GM23248 (cell line): ENCODE results near the gene FCER2.

Source experiments
- EZH2 ChIP-seq: fragments of 200-600 bp; sonication (generic); IDR thresholded peaks from 2 replicates; pipeline ENCODE4 v1.6.1; 2018; ENCODE audit warnings: antibody characterized with exemption, mild to moderate bottlenecking; ENCODE audit not compliant: insufficient read depth, poor library complexity, severe bottlenecking
- EZH2phosphoT487 ChIP-seq: fragments of 200-600 bp; sonication (generic); IDR thresholded peaks from 2 replicates; pipeline ENCODE4 v1.6.1; 2018; ENCODE audit warnings: antibody characterized with exemption, moderate library complexity, mild to moderate bottlenecking, low read depth; ENCODE audit not compliant: insufficient read depth

DNA sequence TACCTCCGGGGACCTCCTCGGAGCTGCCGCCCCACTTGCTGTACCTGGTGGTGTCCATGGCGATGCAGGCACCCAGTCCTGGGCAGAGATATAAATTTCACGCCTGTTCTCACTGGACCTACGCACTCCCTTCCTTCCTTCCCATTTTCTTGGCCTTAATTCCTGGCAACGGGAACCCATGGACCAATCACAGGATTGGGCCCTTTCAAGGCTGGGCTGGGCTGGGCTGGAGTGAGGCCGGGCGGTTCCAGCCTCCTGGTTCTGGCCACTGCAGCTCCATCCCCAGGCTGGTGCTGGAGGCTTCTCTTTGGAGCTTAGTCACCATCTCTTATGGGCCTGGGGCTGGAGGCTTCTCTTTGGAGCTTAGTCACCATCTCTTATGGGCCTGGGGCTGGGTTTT lies 30.1 kb upstream of the FCER2 start, which contains the start of gene CLEC4G:
- TF ChIP-seq EZH2, result no peak
- no peak for TF ChIP-seq EZH2phosphoT487
